SK-N-SH (cell line): ENCODE data around the gene SYCN. TPM values are rescaled to one million over a fixed set of nuclear protein-coding genes. Genes with fewer than 3 reads are reported as not detected.

ENCODE experiments used
- CTCF ChIA-PET: fragments of 300-600, 350-600 bp; formaldehyde crosslinking; extraction: SDS; loops from one replicate; lab custom pipeline; 2021; lab: Yijun Ruan, JAX
- POLR2A ChIA-PET: fragments of 350-600 bp; sonication (Branson Sonifier 250); formaldehyde crosslinking; extraction: SDS; loops from one replicate; lab custom pipeline; 2020; ENCODE audit warnings: antibody characterized with exemption, inconsistent platforms; lab: Yijun Ruan, JAX
- DNase-seq: peaks from one replicate; pipeline ENCODE4 v3.0.0; 2012
- H2AFZ ChIP-seq: fragments of 200-600 bp; sonication (generic); 2 replicates; pipeline ENCODE4 v1.8.1; 2016; ENCODE audit warnings: antibody characterized with exemption, mild to moderate bottlenecking, low read depth
- H3F3A ChIP-seq: fragments of 200-600 bp; sonication (generic); replicated peaks from 2 replicates; pipeline ENCODE3; 2016; ENCODE audit warnings: antibody characterized with exemption, mild to moderate bottlenecking; ENCODE audit not compliant: insufficient read depth
- H3K27ac ChIP-seq, 2 experiments: fragments of 200-500 bp in 1 of 2; fragments of 200-600 bp in 1 of 2; sonication (Bioruptor generic) in 1 of 2; sonication (generic), shearing (Covaris generic) in 1 of 2; 2 replicates each; pipeline versions ENCODE4 v1.5.1 to v1.6.1; 2014 to 2016; ENCODE audit warnings: low read depth in 2 of 2, inconsistent platforms in 1 of 2, low read length in 1 of 2, mild to moderate bottlenecking in 1 of 2, mixed read lengths in 1 of 2
- H3K27me3 ChIP-seq: fragments of 200-600 bp; sonication (generic), shearing (Covaris generic); 2 replicates; pipeline ENCODE4 v1.6.1; 2016; ENCODE audit warnings: mixed run types; ENCODE audit not compliant: insufficient read depth
- H3K36me3 ChIP-seq, 2 experiments: fragments of 200-500 bp in 1 of 2; fragments of 200-600 bp in 1 of 2; sonication (Bioruptor generic) in 1 of 2; sonication (generic) in 1 of 2; replicated peaks in 1 of 2; 2 replicates each; pipeline versions ENCODE3 to v1.5.1; 2014 to 2016; ENCODE audit warnings: low read length in 1 of 2, mild to moderate bottlenecking in 1 of 2; ENCODE audit not compliant: insufficient read depth in 2 of 2, control insufficient read depth in 1 of 2
- H3K4me1 ChIP-seq, 2 experiments: fragments of 200-500 bp in 1 of 2; fragments of 200-600 bp in 1 of 2; sonication (Bioruptor generic) in 1 of 2; sonication (generic), shearing (Covaris generic) in 1 of 2; 2 replicates each; pipeline versions ENCODE4 v1.5.1 to v1.6.1; 2014 to 2016; ENCODE audit warnings: low read depth in 1 of 2, low read length in 1 of 2, mixed run types in 1 of 2; ENCODE audit not compliant: insufficient read depth in 2 of 2, control insufficient read depth in 1 of 2
- H3K4me2 ChIP-seq: fragments of 200-600 bp; sonication (generic), shearing (Covaris generic); 2 replicates; pipeline ENCODE4 v1.6.1; 2017; ENCODE audit warnings: mixed run types
- H3K4me3 ChIP-seq, 2 experiments: fragments of 200-500 bp in 1 of 2; fragments of 200-600 bp in 1 of 2; sonication (Bioruptor generic) in 1 of 2; sonication (generic), shearing (Covaris generic) in 1 of 2; 2 replicates each; pipeline versions ENCODE4 v1.5.1 to v1.8.1; 2014 to 2016; ENCODE audit warnings: low read depth in 2 of 2, inconsistent platforms in 1 of 2, low read length in 1 of 2, mild to moderate bottlenecking in 1 of 2, mixed read lengths in 1 of 2, moderate library complexity in 1 of 2
- H3K79me2 ChIP-seq: fragments of 200-600 bp; sonication (generic); 2 replicates; pipeline ENCODE4 v1.8.1; 2017; ENCODE audit warnings: mild to moderate bottlenecking; ENCODE audit not compliant: insufficient read depth
- H3K9ac ChIP-seq: fragments of 200-600 bp; sonication (generic); 2 replicates; pipeline ENCODE4 v1.6.1; 2017; ENCODE audit warnings: mixed run types
- H3K9me2 ChIP-seq: fragments of 200-600 bp; sonication (generic); 2 replicates; pipeline ENCODE4 v1.6.1; 2017; ENCODE audit warnings: mixed run types
- H3K9me3 ChIP-seq: fragments of 200-600 bp; sonication (generic); 2 replicates; pipeline ENCODE4 v1.6.1; 2017; ENCODE audit warnings: mixed run types, mild to moderate bottlenecking, moderate library complexity
- H4K20me1 ChIP-seq: fragments of 200-600 bp; sonication (generic); 2 replicates; pipeline ENCODE4 v1.6.1; 2017; ENCODE audit warnings: mild to moderate bottlenecking, mixed run types; ENCODE audit not compliant: insufficient read depth
- CHD2 ChIP-seq: fragments of 150-350 bp; IDR thresholded peaks from 2 replicates; pipeline ENCODE4 v1.6.1; 2018; ENCODE audit warnings: low read length; ENCODE audit not compliant: partially characterized antibody
- CTCF ChIP-seq: fragments of 200-600 bp; sonication (generic); IDR thresholded peaks from 2 replicates; pipeline ENCODE4 v1.6.1; 2017; ENCODE audit warnings: antibody characterized with exemption, mild to moderate bottlenecking, moderate library complexity
- ELF1 ChIP-seq: IDR thresholded peaks from 2 replicates; pipeline ENCODE4 v1.4.0; 2012
- EZH2phosphoT487 ChIP-seq: fragments of 200-600 bp; sonication (generic); IDR thresholded peaks from 2 replicates; pipeline ENCODE4 v1.6.1; 2017; ENCODE audit warnings: low read depth, mixed run types, mild to moderate bottlenecking, antibody characterized with exemption, moderate library complexity, borderline replicate concordance
- FOSL2 ChIP-seq: IDR thresholded peaks from 2 replicates; pipeline ENCODE4 v1.4.0; 2012; ENCODE audit warnings: low read depth, mild to moderate bottlenecking, moderate library complexity, borderline replicate concordance
- FOXJ3 ChIP-seq: sonication (generic); formaldehyde crosslinking; IDR thresholded peaks from 2 replicates; pipeline ENCODE4 v1.5.1; 2020; ENCODE audit warnings: mild to moderate bottlenecking, missing genetic modification reagents
- FOXM1 ChIP-seq: IDR thresholded peaks from 2 replicates; pipeline ENCODE4 v1.4.0; 2012; ENCODE audit warnings: low read depth, mild to moderate bottlenecking
- GABPA ChIP-seq: IDR thresholded peaks from 2 replicates; pipeline ENCODE4 v1.4.0; 2012; ENCODE audit warnings: low read depth, mild to moderate bottlenecking
- GATA2 ChIP-seq: sonication (generic); formaldehyde crosslinking; IDR thresholded peaks from 2 replicates; pipeline ENCODE4 v1.5.0; 2020; ENCODE audit warnings: mild to moderate bottlenecking, missing genetic modification reagents
- IRF3 ChIP-seq: fragments of 150-350 bp; IDR thresholded peaks from 2 replicates; pipeline ENCODE4 v1.6.1; 2016; ENCODE audit warnings: mild to moderate bottlenecking, low read depth, low read length
- JUND ChIP-seq: IDR thresholded peaks from 2 replicates; pipeline ENCODE4 v1.4.0; 2012
- MXI1 ChIP-seq: IDR thresholded peaks from 2 replicates; pipeline ENCODE4 v1.6.1; 2012; ENCODE audit warnings: mild to moderate bottlenecking, low read depth, low read length, improper control_type of control experiment
- NRF1 ChIP-seq: IDR thresholded peaks from 2 replicates; pipeline ENCODE4 v1.6.1; 2012; ENCODE audit warnings: low read depth, mild to moderate bottlenecking, low read length
- PBX3 ChIP-seq: IDR thresholded peaks from 2 replicates; pipeline ENCODE4; 2012
- RAD21 ChIP-seq: IDR thresholded peaks from 2 replicates; pipeline ENCODE4 v1.6.1; 2012; ENCODE audit warnings: mild to moderate bottlenecking, low read length
- RCOR1 ChIP-seq: fragments of 150-350 bp; IDR thresholded peaks from 2 replicates; pipeline ENCODE4 v1.6.1; 2017; ENCODE audit warnings: antibody characterized with exemption, low read length
- RXRA ChIP-seq: IDR thresholded peaks from 2 replicates; pipeline ENCODE4 v1.4.0; 2012; ENCODE audit warnings: low read depth, mild to moderate bottlenecking, borderline replicate concordance
- SIN3A ChIP-seq: IDR thresholded peaks from 2 replicates; pipeline ENCODE4 v1.6.1; 2012; ENCODE audit warnings: low read depth, mild to moderate bottlenecking, low read length, moderate library complexity, borderline replicate concordance
- SMC3 ChIP-seq: IDR thresholded peaks from 2 replicates; pipeline ENCODE4 v1.6.1; 2012; ENCODE audit warnings: low read depth, low read length, improper control_type of control experiment
- TCF12 ChIP-seq: IDR thresholded peaks from 2 replicates; pipeline ENCODE4 v1.4.0; 2012
- USF1 ChIP-seq: IDR thresholded peaks from 2 replicates; pipeline ENCODE4 v1.4.0; 2012; ENCODE audit warnings: low read depth, borderline replicate concordance
- ZBTB33 ChIP-seq: IDR thresholded peaks from 2 replicates; pipeline ENCODE4 v1.4.0; 2012; ENCODE audit warnings: low read depth, borderline replicate concordance
- WGBS: methylation state at CpG from one replicate; pipeline ENCODE4 v1.1.6; 2017; ENCODE audit warnings: low lambda C conversion rate; 5-methylcytosine and 5-hydroxymethylcytosine counted together
- polyA plus RNA-seq, 3 experiments: library from polyadenylated mRNA; depleted of rRNA; stranded (reverse); fragments of >200 nt; gene quantifications; 2 replicates each; pipeline ENCODE4 v1.2.3, GENCODE V29; 2012

SYCN gene
- polyA plus RNA-seq, 1 of the 3 experiments (the other 2 are of a cell fraction) = not detected

GRCh38 chr19:39166571-39167391 lies 37.3 kb downstream of the SYCN start:
- H3K9me3 ChIP-seq = no peaks in the 10 kb centered on the region
- WGBS = 82% methylated on average over 21 of the region's 24 CpGs
- peaks cover 0 to 37% of the 10 kb centered on the region in 2 experiments; a peak in 1 of 4 replicates for H3K4me1 ChIP-seq
- ChIA-PET CTCF (interaction anchor here (0.7 to 2.7 kb wide), 5 partner anchors 8 to 45 kb away, joined by 3 to 13 read pairs (median 6); no protein-coding TSS in a partner anchor), POLR2A (no interaction called here)
- H3K9me2 ChIP-seq = no peaks in the 10 kb centered on the region
- H3K27me3 ChIP-seq = no peaks in the 10 kb centered on the region
- H3K4me3 ChIP-seq = no peak overlapping the region
- H3K36me3 ChIP-seq = peaks cover 0 to 10% of the 10 kb centered on the region in 2 experiments
- H2AFZ ChIP-seq = no peak overlapping the region
- H3F3A ChIP-seq = no peaks in the 10 kb centered on the region
- H3K27ac ChIP-seq = peak overlapping the region in 1 of 2 experiments; percentile 69; a peak in 2 of 4 replicates
- peaks cover 25% of the 10 kb centered on the region; the same call in 1 of the 2 replicates for H4K20me1 ChIP-seq
- peak; percentile 92 for DNase-seq
- no peak overlapping the region for H3K9ac ChIP-seq
- H3K79me2 ChIP-seq = peaks cover 24% of the 10 kb centered on the region
- H3K4me2 ChIP-seq = no peak overlapping the region
- TF ChIP-seq IRF3 (no peak), NRF1 (no peak), CTCF (no peak), EZH2phosphoT487 (no peak), GABPA (no peak), FOXJ3 (CRISPR knock-in tag) (no peak), SMC3 (no peak), FOXM1 (no peak), GATA2 (CRISPR knock-in tag) (no peak), JUND (no peak), PBX3 (no peak), ZBTB33 (no peak), CHD2 (peak; percentile 28), RAD21 (peak; percentile 28; the same call in 1 of the 2 replicates), ELF1 (no peak), SIN3A (no peak), FOSL2 (no peak), USF1 (no peak), MXI1 (peak; percentile 74), TCF12 (no peak), RXRA (no peak), RCOR1 (no peak)
